GM23338 (cell line): ENCODE results near the gene HS3ST1. TPM values are rescaled to one million over a fixed set of nuclear protein-coding genes. Genes with fewer than 3 reads are reported as not detected.

ENCODE experiments used
- ATAC-seq: fragments of 200-7000 bp; cut with Tn5 transposase; 3 replicates; pipeline ENCODE4 v1.9.1; 2020
- DNase-seq: peaks from one replicate; pipeline ENCODE4 v3.0.0-alpha.2; 2015; ENCODE audit warnings: low spot score
- H2AFZ ChIP-seq: fragments of 200-600 bp; sonication (generic); 2 replicates; pipeline ENCODE4 v1.8.0; 2016; ENCODE audit warnings: antibody characterized with exemption, mild to moderate bottlenecking, moderate library complexity
- H3F3A ChIP-seq: fragments of 200-600 bp; sonication (generic); replicated peaks from 2 replicates; pipeline ENCODE4 v1.8.0; 2017; ENCODE audit warnings: antibody characterized with exemption, mixed run types, low read depth
- H3K27ac ChIP-seq: fragments of 200-600 bp; sonication (generic); 2 replicates; pipeline ENCODE4 v1.6.1; 2016; ENCODE audit warnings: low read depth
- H3K27me3 ChIP-seq: fragments of 200-600 bp; sonication (generic); 2 replicates; pipeline ENCODE4 v1.8.0; 2016; ENCODE audit warnings: mild to moderate bottlenecking, mixed run types, moderate library complexity; ENCODE audit not compliant: insufficient read depth
- H3K36me3 ChIP-seq: fragments of 200-600 bp; sonication (generic); 2 replicates; pipeline ENCODE4 v1.8.0; 2016; ENCODE audit warnings: mild to moderate bottlenecking; ENCODE audit not compliant: insufficient read depth
- H3K4me1 ChIP-seq: fragments of 200-600 bp; sonication (generic); 2 replicates; pipeline ENCODE4 v1.8.0; 2016; ENCODE audit warnings: mild to moderate bottlenecking, moderate library complexity; ENCODE audit not compliant: insufficient read depth
- H3K4me2 ChIP-seq: fragments of 200-600 bp; sonication (generic); 2 replicates; pipeline ENCODE4 v1.7.1; 2017; ENCODE audit warnings: mixed run types
- H3K4me3 ChIP-seq: fragments of 200-600 bp; sonication (generic); 2 replicates; pipeline ENCODE4 v1.6.1; 2016; ENCODE audit warnings: mixed run types
- H3K79me2 ChIP-seq: fragments of 200-600 bp; sonication (generic); replicated peaks from 2 replicates; pipeline ENCODE4 v1.8.0; 2017; ENCODE audit warnings: mild to moderate bottlenecking; ENCODE audit not compliant: insufficient read depth
- H3K9me2 ChIP-seq: fragments of 200-600 bp; sonication (generic); 2 replicates; pipeline ENCODE4 v1.8.0; 2017; ENCODE audit not compliant: insufficient read depth
- H4K20me1 ChIP-seq: fragments of 200-600 bp; sonication (generic); replicated peaks from 2 replicates; pipeline ENCODE4 v1.8.0; 2017; ENCODE audit warnings: mild to moderate bottlenecking; ENCODE audit not compliant: insufficient read depth
- H3K27ac Mint-ChIP-seq: 2 replicates; pipeline ENCODE4 v1.8.0; 2020; ENCODE audit warnings: inconsistent platforms, mild to moderate bottlenecking, moderate library complexity, mixed read lengths
- H3K27me3 Mint-ChIP-seq: 3 replicates; pipeline ENCODE4 v1.8.0; 2022; ENCODE audit warnings: low read depth, mild to moderate bottlenecking, moderate library complexity, mixed read lengths, inconsistent platforms; ENCODE audit not compliant: insufficient read depth, poor library complexity
- H3K36me3 Mint-ChIP-seq: 3 replicates; pipeline ENCODE4 v1.8.0; 2021; ENCODE audit warnings: low read depth, mild to moderate bottlenecking, inconsistent platforms, moderate library complexity, mixed read lengths
- H3K4me1 Mint-ChIP-seq: 3 replicates; pipeline ENCODE4 v1.8.0; 2020; ENCODE audit warnings: mild to moderate bottlenecking, inconsistent platforms, mixed read lengths
- H3K4me3 Mint-ChIP-seq: 3 replicates; pipeline ENCODE4 v1.8.0; 2021; ENCODE audit warnings: moderate library complexity, mild to moderate bottlenecking, inconsistent platforms, mixed read lengths
- H3K9me3 Mint-ChIP-seq: 3 replicates; pipeline ENCODE4 v1.8.0; 2020; ENCODE audit warnings: moderate library complexity, mild to moderate bottlenecking, inconsistent platforms, mixed read lengths
- EZH2phosphoT487 ChIP-seq: fragments of 200-600 bp; sonication (generic); IDR thresholded peaks from one replicate; pipeline ENCODE4 v1.8.1; 2018; ENCODE audit warnings: antibody characterized with exemption; ENCODE audit not compliant: unreplicated experiment
- NANOG ChIP-seq: IDR thresholded peaks from 2 replicates; pipeline ENCODE4 v1.6.1; 2016; ENCODE audit warnings: antibody characterized with exemption, borderline replicate concordance
- ZNF114 ChIP-seq: fragments of 250-450 bp; sonication (Bioruptor Pico); IDR thresholded peaks from 2 replicates; pipeline ENCODE4 v1.5.0; 2020; ENCODE audit warnings: mild to moderate bottlenecking, moderate library complexity
- ZNF331 ChIP-seq: fragments of 250-450 bp; sonication (Bioruptor Pico); IDR thresholded peaks from 2 replicates; pipeline ENCODE4 v1.5.0; 2020; ENCODE audit warnings: low read depth, mild to moderate bottlenecking, moderate library complexity
- polyA plus RNA-seq: library from polyadenylated mRNA; unstranded; fragments of >200 nt; fragmentation: Nextera tagmentation; extraction: Ambion mirVana; gene quantifications from 2 replicates; pipeline ENCODE4 v1.2.1, GENCODE V29; 2016
- total RNA-seq: library from RNA; depleted of rRNA; stranded (reverse); fragments of >200 nt; shearing (Covaris generic); gene quantifications from 2 replicates; pipeline ENCODE4 v1.2.3, GENCODE V29; 2014
- TF ChIP-seq, protein P1 (sequence below): IDR thresholded peaks from one replicate; pipeline ENCODE4 v1.6.1; 2018; ENCODE audit warnings: antibody characterized with exemption; ENCODE audit not compliant: unreplicated experiment
- TF ChIP-seq, protein P2 (sequence below): fragments of 250-450 bp; sonication (Bioruptor Pico); IDR thresholded peaks from 2 replicates; pipeline ENCODE4 v1.5.0; 2020; ENCODE audit warnings: mild to moderate bottlenecking, moderate library complexity
- TF ChIP-seq, protein P3 (sequence below): IDR thresholded peaks from 2 replicates; pipeline ENCODE4 v1.6.1; 2016; ENCODE audit warnings: antibody characterized with exemption

HS3ST1 gene
- total and polyA plus RNA-seq, 2 experiments from 2014 or later: 0.94 to 1.3 TPM

DNA sequence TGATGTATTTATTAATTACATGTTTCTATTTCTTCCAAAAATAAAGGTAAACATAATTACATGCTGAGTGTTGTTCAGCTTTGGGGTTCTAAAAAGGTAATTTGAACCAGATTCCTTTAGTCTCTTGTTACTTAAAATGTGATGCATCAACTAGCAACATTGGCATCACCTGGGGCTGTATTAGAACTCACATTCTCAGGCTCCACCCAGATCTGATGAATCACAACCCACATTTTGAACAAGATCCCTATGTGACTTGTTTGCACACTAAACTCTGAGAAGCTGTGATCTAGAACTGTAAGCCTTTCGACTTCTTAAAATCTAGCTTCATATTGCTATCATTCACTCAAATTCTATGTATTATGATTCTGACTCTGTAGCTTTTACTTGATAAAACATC lies 23.0 kb upstream of the HS3ST1 start:
- Histone ChIP-seq H3K9me2 (0 out of 2 replicates have a peak, but pooled peaks cover 8% of the 10 kb centered on the region), H3K4me3 (no peak overlapping the region), H3K4me2 (no peak overlapping the region), H3F3A (no peaks in the 10 kb centered on the region), H4K20me1 (no peaks in the 10 kb centered on the region), H3K4me1 (no peaks in the 10 kb centered on the region), H3K27ac (no peak overlapping the region), H2AFZ (no peak overlapping the region), H3K36me3 (no peaks in the 10 kb centered on the region), H3K79me2 (no peaks in the 10 kb centered on the region), H3K27me3 (no peaks in the 10 kb centered on the region)
- Mint-ChIP-seq H3K4me1 (no peaks in the 10 kb centered on the region), H3K27ac (no peak overlapping the region), H3K36me3 (no peaks in the 10 kb centered on the region), H3K27me3 (no peaks in the 10 kb centered on the region), H3K4me3 (no peak overlapping the region), H3K9me3 (no peaks in the 10 kb centered on the region; the same call in 2 of the 3 replicates)
- ATAC-seq: no peak
- no peak for DNase-seq
- TF ChIP-seq NANOG: no peak
- TF ChIP-seq ZNF331 (CRISPR knock-in tag): no peak

- Mint-ChIP-seq H3K36me3 (no peaks in the 10 kb centered on the region), H3K9me3 (peaks cover 3% of the 10 kb centered on the region; the same call in 1 of the 3 replicates), H3K4me1 (no peaks in the 10 kb centered on the region), H3K27ac (no peak overlapping the region), H3K27me3 (no peaks in the 10 kb centered on the region), H3K4me3 (no peak overlapping the region)
- Histone ChIP-seq H3K36me3 (no peaks in the 10 kb centered on the region), H3K27me3 (no peaks in the 10 kb centered on the region), H3K79me2 (no peaks in the 10 kb centered on the region), H4K20me1 (no peaks in the 10 kb centered on the region), H3K4me2 (no peak overlapping the region), H2AFZ (no peak overlapping the region), H3K4me1 (no peaks in the 10 kb centered on the region), H3K27ac (no peak overlapping the region), H3K4me3 (no peak overlapping the region), H3F3A (no peaks in the 10 kb centered on the region), H3K9me2 (peaks cover 7% of the 10 kb centered on the region; the same call in 1 of the 2 replicates)
- TF ChIP-seq NANOG: no peak
- TF ChIP-seq, protein P1, sequence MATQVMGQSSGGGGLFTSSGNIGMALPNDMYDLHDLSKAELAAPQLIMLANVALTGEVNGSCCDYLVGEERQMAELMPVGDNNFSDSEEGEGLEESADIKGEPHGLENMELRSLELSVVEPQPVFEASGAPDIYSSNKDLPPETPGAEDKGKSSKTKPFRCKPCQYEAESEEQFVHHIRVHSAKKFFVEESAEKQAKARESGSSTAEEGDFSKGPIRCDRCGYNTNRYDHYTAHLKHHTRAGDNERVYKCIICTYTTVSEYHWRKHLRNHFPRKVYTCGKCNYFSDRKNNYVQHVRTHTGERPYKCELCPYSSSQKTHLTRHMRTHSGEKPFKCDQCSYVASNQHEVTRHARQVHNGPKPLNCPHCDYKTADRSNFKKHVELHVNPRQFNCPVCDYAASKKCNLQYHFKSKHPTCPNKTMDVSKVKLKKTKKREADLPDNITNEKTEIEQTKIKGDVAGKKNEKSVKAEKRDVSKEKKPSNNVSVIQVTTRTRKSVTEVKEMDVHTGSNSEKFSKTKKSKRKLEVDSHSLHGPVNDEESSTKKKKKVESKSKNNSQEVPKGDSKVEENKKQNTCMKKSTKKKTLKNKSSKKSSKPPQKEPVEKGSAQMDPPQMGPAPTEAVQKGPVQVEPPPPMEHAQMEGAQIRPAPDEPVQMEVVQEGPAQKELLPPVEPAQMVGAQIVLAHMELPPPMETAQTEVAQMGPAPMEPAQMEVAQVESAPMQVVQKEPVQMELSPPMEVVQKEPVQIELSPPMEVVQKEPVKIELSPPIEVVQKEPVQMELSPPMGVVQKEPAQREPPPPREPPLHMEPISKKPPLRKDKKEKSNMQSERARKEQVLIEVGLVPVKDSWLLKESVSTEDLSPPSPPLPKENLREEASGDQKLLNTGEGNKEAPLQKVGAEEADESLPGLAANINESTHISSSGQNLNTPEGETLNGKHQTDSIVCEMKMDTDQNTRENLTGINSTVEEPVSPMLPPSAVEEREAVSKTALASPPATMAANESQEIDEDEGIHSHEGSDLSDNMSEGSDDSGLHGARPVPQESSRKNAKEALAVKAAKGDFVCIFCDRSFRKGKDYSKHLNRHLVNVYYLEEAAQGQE: no peak
- TF ChIP-seq EZH2phosphoT487: no peak
- TF ChIP-seq, protein P2, sequence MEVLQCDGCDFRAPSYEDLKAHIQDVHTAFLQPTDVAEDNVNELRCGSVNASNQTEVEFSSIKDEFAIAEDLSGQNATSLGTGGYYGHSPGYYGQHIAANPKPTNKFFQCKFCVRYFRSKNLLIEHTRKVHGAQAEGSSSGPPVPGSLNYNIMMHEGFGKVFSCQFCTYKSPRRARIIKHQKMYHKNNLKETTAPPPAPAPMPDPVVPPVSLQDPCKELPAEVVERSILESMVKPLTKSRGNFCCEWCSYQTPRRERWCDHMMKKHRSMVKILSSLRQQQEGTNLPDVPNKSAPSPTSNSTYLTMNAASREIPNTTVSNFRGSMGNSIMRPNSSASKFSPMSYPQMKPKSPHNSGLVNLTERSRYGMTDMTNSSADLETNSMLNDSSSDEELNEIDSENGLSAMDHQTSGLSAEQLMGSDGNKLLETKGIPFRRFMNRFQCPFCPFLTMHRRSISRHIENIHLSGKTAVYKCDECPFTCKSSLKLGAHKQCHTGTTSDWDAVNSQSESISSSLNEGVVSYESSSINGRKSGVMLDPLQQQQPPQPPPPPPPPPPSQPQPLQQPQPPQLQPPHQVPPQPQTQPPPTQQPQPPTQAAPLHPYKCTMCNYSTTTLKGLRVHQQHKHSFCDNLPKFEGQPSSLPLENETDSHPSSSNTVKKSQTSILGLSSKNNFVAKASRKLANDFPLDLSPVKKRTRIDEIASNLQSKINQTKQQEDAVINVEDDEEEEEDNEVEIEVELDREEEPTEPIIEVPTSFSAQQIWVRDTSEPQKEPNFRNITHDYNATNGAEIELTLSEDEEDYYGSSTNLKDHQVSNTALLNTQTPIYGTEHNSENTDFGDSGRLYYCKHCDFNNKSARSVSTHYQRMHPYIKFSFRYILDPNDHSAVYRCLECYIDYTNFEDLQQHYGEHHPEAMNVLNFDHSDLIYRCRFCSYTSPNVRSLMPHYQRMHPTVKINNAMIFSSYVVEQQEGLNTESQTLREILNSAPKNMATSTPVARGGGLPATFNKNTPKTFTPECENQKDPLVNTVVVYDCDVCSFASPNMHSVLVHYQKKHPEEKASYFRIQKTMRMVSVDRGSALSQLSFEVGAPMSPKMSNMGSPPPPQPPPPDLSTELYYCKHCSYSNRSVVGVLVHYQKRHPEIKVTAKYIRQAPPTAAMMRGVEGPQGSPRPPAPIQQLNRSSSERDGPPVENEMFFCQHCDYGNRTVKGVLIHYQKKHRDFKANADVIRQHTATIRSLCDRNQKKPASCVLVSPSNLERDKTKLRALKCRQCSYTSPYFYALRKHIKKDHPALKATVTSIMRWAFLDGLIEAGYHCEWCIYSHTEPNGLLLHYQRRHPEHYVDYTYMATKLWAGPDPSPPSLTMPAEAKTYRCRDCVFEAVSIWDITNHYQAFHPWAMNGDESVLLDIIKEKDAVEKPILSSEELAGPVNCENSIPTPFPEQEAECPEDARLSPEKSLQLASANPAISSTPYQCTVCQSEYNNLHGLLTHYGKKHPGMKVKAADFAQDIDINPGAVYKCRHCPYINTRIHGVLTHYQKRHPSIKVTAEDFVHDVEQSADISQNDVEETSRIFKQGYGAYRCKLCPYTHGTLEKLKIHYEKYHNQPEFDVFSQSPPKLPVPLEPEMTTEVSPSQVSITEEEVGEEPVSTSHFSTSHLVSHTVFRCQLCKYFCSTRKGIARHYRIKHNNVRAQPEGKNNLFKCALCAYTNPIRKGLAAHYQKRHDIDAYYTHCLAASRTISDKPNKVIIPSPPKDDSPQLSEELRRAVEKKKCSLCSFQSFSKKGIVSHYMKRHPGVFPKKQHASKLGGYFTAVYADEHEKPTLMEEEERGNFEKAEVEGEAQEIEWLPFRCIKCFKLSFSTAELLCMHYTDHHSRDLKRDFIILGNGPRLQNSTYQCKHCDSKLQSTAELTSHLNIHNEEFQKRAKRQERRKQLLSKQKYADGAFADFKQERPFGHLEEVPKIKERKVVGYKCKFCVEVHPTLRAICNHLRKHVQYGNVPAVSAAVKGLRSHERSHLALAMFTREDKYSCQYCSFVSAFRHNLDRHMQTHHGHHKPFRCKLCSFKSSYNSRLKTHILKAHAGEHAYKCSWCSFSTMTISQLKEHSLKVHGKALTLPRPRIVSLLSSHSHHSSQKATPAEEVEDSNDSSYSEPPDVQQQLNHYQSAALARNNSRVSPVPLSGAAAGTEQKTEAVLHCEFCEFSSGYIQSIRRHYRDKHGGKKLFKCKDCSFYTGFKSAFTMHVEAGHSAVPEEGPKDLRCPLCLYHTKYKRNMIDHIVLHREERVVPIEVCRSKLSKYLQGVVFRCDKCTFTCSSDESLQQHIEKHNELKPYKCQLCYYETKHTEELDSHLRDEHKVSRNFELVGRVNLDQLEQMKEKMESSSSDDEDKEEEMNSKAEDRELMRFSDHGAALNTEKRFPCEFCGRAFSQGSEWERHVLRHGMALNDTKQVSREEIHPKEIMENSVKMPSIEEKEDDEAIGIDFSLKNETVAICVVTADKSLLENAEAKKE: no peak
- no peak for TF ChIP-seq ZNF331 (CRISPR knock-in tag)
- TF ChIP-seq, protein P3, sequence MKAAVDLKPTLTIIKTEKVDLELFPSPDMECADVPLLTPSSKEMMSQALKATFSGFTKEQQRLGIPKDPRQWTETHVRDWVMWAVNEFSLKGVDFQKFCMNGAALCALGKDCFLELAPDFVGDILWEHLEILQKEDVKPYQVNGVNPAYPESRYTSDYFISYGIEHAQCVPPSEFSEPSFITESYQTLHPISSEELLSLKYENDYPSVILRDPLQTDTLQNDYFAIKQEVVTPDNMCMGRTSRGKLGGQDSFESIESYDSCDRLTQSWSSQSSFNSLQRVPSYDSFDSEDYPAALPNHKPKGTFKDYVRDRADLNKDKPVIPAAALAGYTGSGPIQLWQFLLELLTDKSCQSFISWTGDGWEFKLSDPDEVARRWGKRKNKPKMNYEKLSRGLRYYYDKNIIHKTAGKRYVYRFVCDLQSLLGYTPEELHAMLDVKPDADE: no peak
- no peak for TF ChIP-seq ZNF114 (CRISPR knock-in tag)
- ATAC-seq: no peak
- DNase-seq: no peak
Observed at GRCh38 chr4:11446155-11446811, 17.6 kb upstream of the HS3ST1 start.
